Measurements from ENCODE around the gene NRL. TPM values are rescaled to one million over a fixed set of nuclear protein-coding genes. Genes with fewer than 3 reads are reported as not detected.
"Not testable (repeated sequence)": the region's sequence is repeated elsewhere in the genome, so short reads cannot be mapped to it uniquely, and the experiment has no call there.

NRL gene
- total and polyA plus RNA-seq, 4 experiments from 2014 or later, result 1.4 to 4.5 (median 2.2) TPM

DNA sequence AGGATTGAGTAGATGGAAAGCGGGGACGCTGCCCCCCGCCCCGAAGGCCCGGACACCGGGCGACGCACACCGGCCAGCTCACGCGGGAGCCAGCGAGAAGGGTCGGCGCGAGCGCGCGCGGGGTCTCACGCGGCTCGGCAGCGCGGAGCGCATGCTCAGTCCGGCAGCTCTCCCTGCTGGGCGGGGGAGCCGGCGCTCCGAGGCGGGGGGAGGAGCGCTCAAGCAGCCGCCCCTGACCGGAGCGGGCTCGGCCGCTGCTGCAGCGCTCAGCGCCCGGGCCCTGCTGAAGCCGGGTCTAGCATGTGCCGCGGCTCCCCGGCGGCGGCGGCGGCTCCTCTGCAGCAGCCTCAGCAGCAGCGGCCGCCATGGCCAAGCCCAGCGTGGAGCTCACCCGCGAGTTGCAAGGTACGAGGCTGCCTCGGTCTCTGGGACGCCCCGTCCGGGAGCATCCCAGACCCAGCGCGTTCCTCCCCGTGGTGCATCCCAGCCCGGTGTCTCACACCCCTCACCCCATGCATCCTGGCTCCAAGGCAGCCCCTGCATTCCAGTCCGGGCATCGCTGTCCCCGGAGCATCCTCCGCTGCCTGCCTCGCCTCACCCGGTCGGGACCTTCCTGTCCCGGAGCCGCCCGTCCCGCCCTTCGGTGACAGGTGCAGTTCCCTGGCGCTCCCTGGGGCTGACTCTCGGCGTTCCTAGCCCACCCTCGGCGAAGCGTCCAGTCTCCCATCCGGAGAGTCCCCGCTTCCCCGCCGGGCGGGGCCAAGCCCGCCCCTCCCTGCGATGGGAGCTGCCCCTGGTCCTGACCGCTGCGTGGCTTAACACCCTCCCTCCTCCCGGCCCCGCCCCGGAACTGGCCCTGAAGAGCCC lies 62.7 kb downstream of the NRL start, which contains the start of gene CARMIL3:
Gene CARMIL3 (plus strand): TSS at position 221 of the 867 bp plus-strand sequence. CDS start 145 bp downstream, at position 366.
- H3K27me3 ChIP-seq (ENCODE audit: insufficient read depth, low read length), result no peaks in the 10 kb centered on the region
- Mint-ChIP-seq H3K4me1 (peaks cover 10 to 17% (median 14%) of the 10 kb centered on the region in 4 donors), H3K36me3 (no peaks in the 10 kb centered on the region), H3K9me3 (no peaks in the 10 kb centered on the region), H3K27me3 (peaks cover 6 to 8% of the 10 kb centered on the region in 2 donors), H3K27ac (peak within 1 kb of the TSS in 5 of 7 donors; percentile 14 to 81 (median 68)), H3K4me3 (peak within 1 kb of the TSS; percentile 83 to 92 (median 88))
- POLR2A ChIA-PET (ENCODE audit: partially characterized antibody), result interaction anchor here (0.6 to 2.4 kb wide), 12 partner anchors 29 to 190 kb away, joined by 3 to 19 read pairs (median 3); partner anchors contain the start of genes DCAF11, NRL, PCK2 and PSME1
- CTCF ChIA-PET (ENCODE audit: partially characterized antibody), result interaction anchor here (0.6 to 17.4 kb wide), 7 partner anchors 9 to 75 kb away, joined by 3 to 475 read pairs (median 3); partner anchors contain the start of genes DCAF11, NRL and PCK2
- H3K9me3 ChIP-seq (ENCODE audit: control insufficient read depth in 1 of 2, low read length in 2 of 2), result no peaks in the 10 kb centered on the region
- intact Hi-C loops (cut with micrococcal nuclease), result loop anchor here (1.0 kb wide), 1 partner anchor 16 kb away; no protein-coding TSS in a partner anchor
- H3K4me3 ChIP-seq (ENCODE audit: low read length in 2 of 2), result peak within 1 kb of the TSS in 1 of 2 donors; percentile 76
- DNase-seq, result peak; percentile 50 to 58 (median 53)
- H3K27ac ChIP-seq (ENCODE audit: low read depth, low read length), result peak within 1 kb of the TSS; percentile 16
- peaks cover 14% of the 10 kb centered on the region for H3K4me1 ChIP-seq (ENCODE audit: insufficient read depth, low read length)
- H3K36me3 ChIP-seq (ENCODE audit: insufficient read depth, low read length), result no peaks in the 10 kb centered on the region

DNA sequence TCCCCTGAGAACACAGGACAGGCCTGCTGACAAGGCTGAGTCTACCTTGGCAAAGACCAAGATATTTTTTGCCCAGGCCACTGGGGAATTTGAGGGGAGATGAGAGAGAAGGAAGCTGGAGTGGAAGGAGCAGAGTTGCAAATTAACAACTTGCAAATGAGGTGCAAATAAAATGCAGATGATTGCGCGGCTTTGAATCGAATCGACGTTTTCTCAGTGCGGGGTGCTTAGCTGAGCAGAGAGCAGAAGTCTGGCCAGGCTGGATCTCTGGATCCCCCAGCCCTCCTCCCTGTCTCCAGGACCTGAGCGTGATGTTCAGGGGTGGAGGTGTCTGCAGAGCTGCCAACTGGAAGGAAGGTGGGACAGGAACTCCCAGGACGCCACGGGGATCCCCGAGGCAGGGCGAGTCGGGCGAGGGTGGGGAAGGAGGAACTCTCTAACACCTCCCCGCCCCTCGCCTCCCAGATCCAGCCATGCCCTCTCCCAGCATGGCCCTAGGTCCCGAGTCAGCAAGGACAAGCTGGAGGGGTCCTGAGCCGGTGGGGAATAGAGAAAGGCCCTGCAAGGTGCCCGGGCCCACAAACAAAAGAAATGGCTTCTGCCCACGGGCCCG lies 63.5 kb downstream of the NRL start:
- Mint-ChIP-seq H3K9me3 (no peaks in the 10 kb centered on the region), H3K27me3 (peaks cover 6 to 8% of the 10 kb centered on the region in 2 donors), H3K4me3 (peak overlapping the region; percentile 81 to 92 (median 88)), H3K27ac (peak overlapping the region in 2 of 7 donors; percentile 53 to 79), H3K4me1 (peaks cover 10 to 17% (median 14%) of the 10 kb centered on the region in 4 donors), H3K36me3 (no peaks in the 10 kb centered on the region)
- POLR2A ChIA-PET (ENCODE audit: partially characterized antibody), result interaction anchor here (0.6 to 2.4 kb wide), 12 partner anchors 29 to 190 kb away, joined by 3 to 19 read pairs (median 3); partner anchors contain the start of genes DCAF11, NRL, PCK2 and PSME1
- intact Hi-C loops (cut with micrococcal nuclease), result no loop called here
- Histone ChIP-seq H3K4me1 (ENCODE audit: insufficient read depth, low read length) (peaks cover 14% of the 10 kb centered on the region), H3K9me3 (ENCODE audit: control insufficient read depth in 1 of 2, low read length in 2 of 2) (no peaks in the 10 kb centered on the region), H3K4me3 (ENCODE audit: low read length in 2 of 2) (peak overlapping the region in 1 of 2 donors; percentile 76), H3K27ac (ENCODE audit: low read depth, low read length) (peak overlapping the region; percentile 16), H3K36me3 (ENCODE audit: insufficient read depth, low read length) (no peaks in the 10 kb centered on the region), H3K27me3 (ENCODE audit: insufficient read depth, low read length) (no peaks in the 10 kb centered on the region)
- no peak for DNase-seq
- CTCF ChIA-PET (ENCODE audit: partially characterized antibody), result interaction anchor here (1.0 to 17.4 kb wide), 5 partner anchors 10 to 59 kb away, joined by 3 to 475 read pairs (median 3); partner anchors contain the start of gene PCK2

DNA sequence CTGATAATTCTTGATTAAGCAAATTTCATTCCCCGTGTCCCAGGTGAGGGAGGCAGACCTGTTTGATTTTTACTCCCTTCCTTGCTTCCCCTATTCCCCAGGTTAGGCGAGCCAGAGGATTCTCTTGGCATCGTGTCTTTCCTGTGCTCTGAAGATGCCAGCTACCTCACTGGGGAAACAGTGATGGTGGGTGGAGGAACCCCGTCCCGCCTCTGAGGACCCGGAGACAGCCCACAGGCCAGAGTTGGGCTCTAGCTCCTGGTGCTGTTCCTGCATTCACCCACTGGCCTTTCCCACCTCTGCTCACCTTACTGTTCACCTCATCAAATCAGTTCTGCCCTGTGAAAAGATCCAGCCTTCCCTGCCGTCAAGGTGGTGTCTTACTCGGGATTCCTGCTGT lies 64.0 kb downstream of the NRL start:
- POLR2A ChIA-PET (ENCODE audit: partially characterized antibody), result interaction anchor here (1.2 to 2.4 kb wide), 4 partner anchors 31 to 64 kb away, joined by 3 to 19 read pairs (median 10); partner anchors contain the start of genes DCAF11, NRL and PCK2

DNA sequence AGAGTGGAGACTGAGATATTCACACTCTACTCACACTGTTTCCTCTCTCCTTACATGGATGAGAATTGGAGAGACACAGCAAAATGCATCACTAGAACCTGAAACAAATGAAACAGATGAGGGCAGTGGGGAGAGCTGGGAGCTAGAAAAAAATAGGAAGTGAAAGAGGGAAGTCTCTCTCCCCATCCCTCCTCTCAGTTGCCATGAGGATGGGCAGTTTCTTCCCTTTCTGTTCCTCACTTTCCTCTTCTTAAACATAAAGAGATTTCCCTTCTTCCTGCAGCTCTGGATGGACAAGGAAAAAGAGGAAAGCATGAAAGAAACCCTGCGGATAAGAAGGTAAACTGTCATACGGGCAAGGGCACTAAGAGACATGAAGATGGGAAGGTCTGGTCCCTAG lies 65.7 kb downstream of the NRL start:
- H3K27me3 ChIP-seq (ENCODE audit: insufficient read depth, low read length); intact Hi-C loops (cut with micrococcal nuclease); H3K36me3 ChIP-seq (ENCODE audit: insufficient read depth, low read length); H3K4me3 Mint-ChIP-seq; H3K27ac Mint-ChIP-seq; H3K9me3 Mint-ChIP-seq; H3K4me3 ChIP-seq (ENCODE audit: low read length in 2 of 2); H3K9me3 ChIP-seq (ENCODE audit: control insufficient read depth in 1 of 2, low read length in 2 of 2); POLR2A ChIA-PET (ENCODE audit: partially characterized antibody); H3K36me3 Mint-ChIP-seq; H3K27ac ChIP-seq (ENCODE audit: low read depth, low read length); DNase-seq: not testable (repeated sequence)
- Mint-ChIP-seq H3K4me1 (peaks cover 10 to 17% (median 14%) of the 10 kb centered on the region in 4 donors), H3K27me3 (peaks cover 11 to 12% of the 10 kb centered on the region in 2 donors)
- peaks cover 14% of the 10 kb centered on the region for H3K4me1 ChIP-seq (ENCODE audit: insufficient read depth, low read length)
- CTCF ChIA-PET (ENCODE audit: partially characterized antibody), result interaction anchor here (1.0 to 1.1 kb wide), 2 partner anchors 8 to 9 kb away, joined by 3 read pairs; no protein-coding TSS in a partner anchor

More for the DNA sequence above, 64.0 kb downstream of the NRL start:
- H3K9me3 ChIP-seq (ENCODE audit: control insufficient read depth in 1 of 2, low read length in 2 of 2); H3K9me3 Mint-ChIP-seq; H3K27me3 ChIP-seq (ENCODE audit: insufficient read depth, low read length); DNase-seq; H3K4me3 ChIP-seq (ENCODE audit: low read length in 2 of 2); intact Hi-C loops (cut with micrococcal nuclease); H3K36me3 ChIP-seq (ENCODE audit: insufficient read depth, low read length); H3K27me3 Mint-ChIP-seq; H3K36me3 Mint-ChIP-seq; H3K27ac ChIP-seq (ENCODE audit: low read depth, low read length); H3K27ac Mint-ChIP-seq: not testable (repeated sequence)
- CTCF ChIA-PET (ENCODE audit: partially characterized antibody), result interaction anchor here (0.9 to 17.4 kb wide), 3 partner anchors 42 to 105 kb away, joined by 3 to 475 read pairs (median 12); partner anchors contain the start of gene PCK2
- peak overlapping the region; percentile 54 to 92 (median 86) for H3K4me3 Mint-ChIP-seq
- H3K4me1 ChIP-seq (ENCODE audit: insufficient read depth, low read length), result peaks cover 14% of the 10 kb centered on the region
- H3K4me1 Mint-ChIP-seq, result peaks cover 10 to 17% (median 14%) of the 10 kb centered on the region in 4 donors

DNA sequence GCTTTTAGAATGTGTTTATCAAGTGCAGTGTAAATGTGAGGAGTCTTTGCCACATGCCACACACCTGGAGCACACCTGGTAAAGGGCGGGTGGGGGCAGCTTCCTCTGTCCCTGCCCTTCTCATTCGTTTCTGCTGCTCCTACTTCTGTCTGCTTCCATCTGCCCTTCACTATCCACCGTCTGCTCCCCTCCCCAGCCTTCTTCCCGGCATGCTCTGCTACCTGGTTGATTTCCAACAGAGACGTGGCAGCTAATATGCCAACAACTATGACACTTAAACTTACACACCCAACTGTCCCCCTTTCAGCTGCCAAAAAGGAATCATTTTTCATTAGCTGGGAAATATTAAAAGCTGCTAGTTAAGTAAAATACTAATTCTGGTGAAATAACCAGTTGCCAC lies 72.0 kb downstream of the NRL start:
- H3K27me3 ChIP-seq (ENCODE audit: insufficient read depth, low read length), result no peaks in the 10 kb centered on the region
- intact Hi-C loops (cut with micrococcal nuclease), result no loop called here
- no peak for DNase-seq
- ChIA-PET POLR2A (ENCODE audit: partially characterized antibody) (no interaction called here), CTCF (ENCODE audit: partially characterized antibody) (interaction anchor here (0.7 to 3.5 kb wide), 4 partner anchors 10 to 64 kb away, joined by 3 to 21 read pairs (median 4); no protein-coding TSS in a partner anchor)
- H3K27ac ChIP-seq (ENCODE audit: low read depth, low read length), result no peak overlapping the region
- Mint-ChIP-seq H3K27ac (no peak overlapping the region), H3K27me3 (peaks cover 3 to 9% of the 10 kb centered on the region in 2 donors), H3K9me3 (no peaks in the 10 kb centered on the region), H3K4me3 (no peak overlapping the region), H3K4me1 (no peaks in the 10 kb centered on the region), H3K36me3 (no peaks in the 10 kb centered on the region)
- H3K4me3 ChIP-seq (ENCODE audit: low read length in 2 of 2), result no peak overlapping the region
- H3K4me1 ChIP-seq (ENCODE audit: insufficient read depth, low read length), result no peaks in the 10 kb centered on the region
- H3K36me3 ChIP-seq (ENCODE audit: insufficient read depth, low read length), result no peaks in the 10 kb centered on the region
- H3K9me3 ChIP-seq (ENCODE audit: control insufficient read depth in 1 of 2, low read length in 2 of 2), result no peaks in the 10 kb centered on the region

DNA sequence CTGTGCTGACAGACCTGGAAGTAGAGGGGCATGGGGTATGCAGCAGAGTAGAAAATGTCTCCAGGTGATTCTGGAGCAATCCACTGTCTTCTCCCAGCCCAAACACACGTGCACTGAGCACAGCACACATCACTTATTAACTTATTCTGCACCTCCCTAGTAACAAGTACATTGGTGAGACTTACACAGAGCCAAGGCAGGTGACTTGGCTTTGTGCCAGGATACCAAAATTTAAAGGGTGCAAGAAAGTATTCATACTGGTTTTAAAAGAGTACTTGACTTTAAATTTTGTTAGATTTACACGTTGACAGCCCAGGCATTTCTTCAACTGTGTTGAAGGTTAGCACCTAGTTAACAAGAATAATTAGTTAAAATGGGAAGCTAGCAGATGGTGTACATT lies 74.1 kb downstream of the NRL start:
- no peaks in the 10 kb centered on the region for H3K9me3 ChIP-seq (ENCODE audit: control insufficient read depth in 1 of 2, low read length in 2 of 2)
- H3K27me3 ChIP-seq (ENCODE audit: insufficient read depth, low read length), result no peaks in the 10 kb centered on the region
- ChIA-PET CTCF (ENCODE audit: partially characterized antibody) (interaction anchor here (1.6 kb wide), 1 partner anchor 8 kb away, joined by 3 read pairs; no protein-coding TSS in a partner anchor), POLR2A (ENCODE audit: partially characterized antibody) (no interaction called here)
- Mint-ChIP-seq H3K4me3 (no peak overlapping the region), H3K27ac (peak overlapping the region in 1 of 7 donors; percentile 14), H3K27me3 (peaks cover 3 to 8% of the 10 kb centered on the region in 2 donors), H3K4me1 (peaks cover 5 to 10% (median 8%) of the 10 kb centered on the region in 4 donors), H3K9me3 (no peaks in the 10 kb centered on the region), H3K36me3 (peaks cover 0 to 2% of the 10 kb centered on the region in 2 donors)
- no peaks in the 10 kb centered on the region for H3K36me3 ChIP-seq (ENCODE audit: insufficient read depth, low read length)
- H3K27ac ChIP-seq (ENCODE audit: low read depth, low read length), result no peak overlapping the region
- no peak for DNase-seq
- H3K4me1 ChIP-seq (ENCODE audit: insufficient read depth, low read length), result peaks cover 3% of the 10 kb centered on the region
- H3K4me3 ChIP-seq (ENCODE audit: low read length in 2 of 2), result no peak overlapping the region
- intact Hi-C loops (cut with micrococcal nuclease), result no loop called here

Measured in CD4-positive, alpha-beta memory T cell (primary cell).